ENCODE data around the gene MRPL21. TPM values are rescaled to one million over a fixed set of nuclear protein-coding genes. Genes with fewer than 3 reads are reported as not detected.

The MRPL21 gene
- polyA plus RNA-seq, 1 donor (not counting 4 experiments of a cell fraction or from before 2014, with no cell fraction given) = 120 TPM

DNA sequence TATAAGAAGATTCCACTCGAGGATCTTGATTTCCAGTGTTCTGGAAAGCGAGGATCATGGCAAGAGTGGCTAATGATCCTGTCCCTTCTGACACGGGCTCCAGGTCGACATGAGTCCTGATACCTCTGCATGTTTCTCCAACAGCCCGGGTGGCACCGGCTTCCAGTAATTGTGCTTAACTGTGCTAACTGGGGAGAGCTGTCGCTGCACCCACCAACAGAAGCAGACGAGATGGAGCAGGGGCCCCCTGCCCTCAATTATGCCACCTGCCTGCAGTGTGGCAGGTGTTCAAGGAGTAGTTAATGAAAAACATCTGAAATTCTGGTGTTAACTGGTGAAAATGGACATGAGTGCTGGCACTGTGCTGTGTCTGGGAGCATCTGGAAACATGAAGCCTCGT lies 6.2 kb downstream of the MRPL21 start:
- FAIRE-seq (no peak), DNase-seq (ENCODE audit: low read depth, low spot score) (no peak)
- Histone ChIP-seq H3K4me3 (ENCODE audit: control insufficient read depth in 2 of 3, extremely low read depth in 1 of 3, insufficient read depth in 2 of 3, low read depth in 1 of 3, low read length in 3 of 3) (no peak overlapping the region), H3K36me3 (ENCODE audit: control insufficient read depth in 2 of 2, extremely low read depth in 1 of 2, insufficient read depth in 2 of 2, low read length in 2 of 2) (peaks cover 30 to 50% of the 10 kb centered on the region in 2 experiments), H3K4me2 (ENCODE audit: control insufficient read depth, extremely low read depth, insufficient read depth, low read depth, low read length) (no peak overlapping the region), H2AFZ (ENCODE audit: control insufficient read depth, low read length) (no peak overlapping the region), H4K20me1 (ENCODE audit: control insufficient read depth, extremely low read depth, insufficient read depth, low read length) (no peaks in the 10 kb centered on the region), H3K9me1 (ENCODE audit: control insufficient read depth, extremely low read depth, insufficient read depth, low read length) (no peaks in the 10 kb centered on the region), H3K79me2 (ENCODE audit: control insufficient read depth, insufficient read depth, low read length) (peaks cover 23% of the 10 kb centered on the region), H3K9me3 (ENCODE audit: control insufficient read depth, low read depth, low read length) (no peaks in the 10 kb centered on the region), H3K9ac (ENCODE audit: control insufficient read depth, extremely low read depth, insufficient read depth, low read length) (no peak overlapping the region), H3K27me3 (ENCODE audit: control insufficient read depth, extremely low read depth, insufficient read depth, low read length) (no peaks in the 10 kb centered on the region), H3K4me1 (ENCODE audit: control insufficient read depth, extremely low read depth, insufficient read depth, low read length) (peaks cover 4% of the 10 kb centered on the region), H3K27ac (ENCODE audit: control insufficient read depth, insufficient read depth, low read length) (no peak overlapping the region)
- TF ChIP-seq, protein P1, sequence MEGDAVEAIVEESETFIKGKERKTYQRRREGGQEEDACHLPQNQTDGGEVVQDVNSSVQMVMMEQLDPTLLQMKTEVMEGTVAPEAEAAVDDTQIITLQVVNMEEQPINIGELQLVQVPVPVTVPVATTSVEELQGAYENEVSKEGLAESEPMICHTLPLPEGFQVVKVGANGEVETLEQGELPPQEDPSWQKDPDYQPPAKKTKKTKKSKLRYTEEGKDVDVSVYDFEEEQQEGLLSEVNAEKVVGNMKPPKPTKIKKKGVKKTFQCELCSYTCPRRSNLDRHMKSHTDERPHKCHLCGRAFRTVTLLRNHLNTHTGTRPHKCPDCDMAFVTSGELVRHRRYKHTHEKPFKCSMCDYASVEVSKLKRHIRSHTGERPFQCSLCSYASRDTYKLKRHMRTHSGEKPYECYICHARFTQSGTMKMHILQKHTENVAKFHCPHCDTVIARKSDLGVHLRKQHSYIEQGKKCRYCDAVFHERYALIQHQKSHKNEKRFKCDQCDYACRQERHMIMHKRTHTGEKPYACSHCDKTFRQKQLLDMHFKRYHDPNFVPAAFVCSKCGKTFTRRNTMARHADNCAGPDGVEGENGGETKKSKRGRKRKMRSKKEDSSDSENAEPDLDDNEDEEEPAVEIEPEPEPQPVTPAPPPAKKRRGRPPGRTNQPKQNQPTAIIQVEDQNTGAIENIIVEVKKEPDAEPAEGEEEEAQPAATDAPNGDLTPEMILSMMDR (optimal IDR thresholded peaks at IDR 0.05 in 1 of 3, IDR thresholded peaks at IDR 0.05 in 1 of 3, conservative IDR thresholded peaks at IDR 0.05 in 1 of 3; ENCODE audit: extremely low read depth in 1 of 3, insufficient read depth in 2 of 3, low read length in 3 of 3) = no peak
- TF ChIP-seq EZH2 (IDR thresholded peaks at IDR 0.05; ENCODE audit: low read length) = no peak
- dilution Hi-C loops (cut with MboI; ENCODE audit: extremely low pct_ligation_motif_present, low sequenced_read_pairs) = no loop called here

DNA sequence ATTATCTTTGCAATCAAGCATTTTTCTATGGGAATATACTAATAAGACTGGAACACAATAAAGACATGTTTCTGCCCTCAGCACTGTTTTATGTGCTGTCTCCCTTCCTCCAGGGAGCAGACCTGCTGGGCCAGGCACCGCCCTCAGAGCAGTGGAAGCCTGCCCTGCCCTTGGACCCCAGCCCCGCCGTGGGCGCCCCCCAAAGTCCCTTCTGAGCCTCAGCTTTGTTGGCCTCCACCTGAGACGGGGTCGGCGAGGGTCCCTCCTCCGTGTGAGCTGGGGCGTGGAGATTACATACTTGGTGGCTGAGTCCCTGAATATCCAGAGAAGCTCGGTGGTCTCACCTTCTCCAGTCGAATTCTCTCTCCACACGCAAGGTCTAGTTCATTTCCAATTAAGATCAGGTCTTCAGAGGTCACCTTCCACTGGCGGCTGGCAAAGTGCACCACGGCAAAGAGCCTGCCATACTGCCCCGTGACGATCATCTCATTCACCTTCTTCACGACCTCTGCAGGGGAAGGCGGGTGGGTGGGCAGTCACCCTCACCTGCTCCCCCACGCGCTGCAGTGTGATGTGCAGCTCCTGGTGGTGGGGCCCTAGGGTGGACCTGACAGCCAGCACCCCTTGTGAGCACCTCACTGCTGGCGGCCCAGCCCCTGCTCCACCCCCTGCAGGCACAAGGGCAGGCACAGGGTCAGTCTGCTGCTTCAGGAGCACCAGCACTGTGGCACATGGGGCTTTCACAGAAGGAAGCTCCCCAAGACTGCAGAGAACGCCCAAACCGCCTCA lies 7.3 kb downstream of the MRPL21 start:
- TF ChIP-seq, protein P1 (optimal IDR thresholded peaks at IDR 0.05 in 1 of 3, IDR thresholded peaks at IDR 0.05 in 1 of 3, conservative IDR thresholded peaks at IDR 0.05 in 1 of 3; ENCODE audit: extremely low read depth in 1 of 3, insufficient read depth in 2 of 3, low read length in 3 of 3) = no peak
- TF ChIP-seq EZH2 (IDR thresholded peaks at IDR 0.05; ENCODE audit: low read length) = no peak
- no peak overlapping the region for H3K4me3 ChIP-seq (ENCODE audit: control insufficient read depth in 2 of 3, extremely low read depth in 1 of 3, insufficient read depth in 2 of 3, low read depth in 1 of 3, low read length in 3 of 3)
- no peak overlapping the region for H3K27ac ChIP-seq (ENCODE audit: control insufficient read depth, insufficient read depth, low read length)
- DNase-seq (ENCODE audit: low read depth, low spot score) (no peak), FAIRE-seq (no peak)
- H3K9ac ChIP-seq (ENCODE audit: control insufficient read depth, extremely low read depth, insufficient read depth, low read length) = no peak overlapping the region
- peaks cover 12% of the 10 kb centered on the region for H3K79me2 ChIP-seq (ENCODE audit: control insufficient read depth, insufficient read depth, low read length)
- H3K36me3 ChIP-seq (ENCODE audit: control insufficient read depth in 2 of 2, extremely low read depth in 1 of 2, insufficient read depth in 2 of 2, low read length in 2 of 2) = peaks cover 34 to 51% of the 10 kb centered on the region in 2 experiments
- peaks cover 2% of the 10 kb centered on the region for H3K4me1 ChIP-seq (ENCODE audit: control insufficient read depth, extremely low read depth, insufficient read depth, low read length)
- H2AFZ ChIP-seq (ENCODE audit: control insufficient read depth, low read length) = no peak overlapping the region
- dilution Hi-C loops (cut with MboI; ENCODE audit: extremely low pct_ligation_motif_present, low sequenced_read_pairs) = no loop called here
- no peaks in the 10 kb centered on the region for H3K9me3 ChIP-seq (ENCODE audit: control insufficient read depth, low read depth, low read length)
- H3K27me3 ChIP-seq (ENCODE audit: control insufficient read depth, extremely low read depth, insufficient read depth, low read length) = no peaks in the 10 kb centered on the region
- no peak overlapping the region for H3K4me2 ChIP-seq (ENCODE audit: control insufficient read depth, extremely low read depth, insufficient read depth, low read depth, low read length)
- H3K9me1 ChIP-seq (ENCODE audit: control insufficient read depth, extremely low read depth, insufficient read depth, low read length) = no peaks in the 10 kb centered on the region
- no peaks in the 10 kb centered on the region for H4K20me1 ChIP-seq (ENCODE audit: control insufficient read depth, extremely low read depth, insufficient read depth, low read length)

Measured in keratinocyte (primary cell).